ENCODE data around the gene MYL12B. TPM values are rescaled to one million over a fixed set of nuclear protein-coding genes. Genes with fewer than 3 reads are reported as not detected.

MYL12B gene
- total and polyA plus RNA-seq, 7 experiments from 2014 or later: 140 to 982 (median 178) TPM

DNA sequence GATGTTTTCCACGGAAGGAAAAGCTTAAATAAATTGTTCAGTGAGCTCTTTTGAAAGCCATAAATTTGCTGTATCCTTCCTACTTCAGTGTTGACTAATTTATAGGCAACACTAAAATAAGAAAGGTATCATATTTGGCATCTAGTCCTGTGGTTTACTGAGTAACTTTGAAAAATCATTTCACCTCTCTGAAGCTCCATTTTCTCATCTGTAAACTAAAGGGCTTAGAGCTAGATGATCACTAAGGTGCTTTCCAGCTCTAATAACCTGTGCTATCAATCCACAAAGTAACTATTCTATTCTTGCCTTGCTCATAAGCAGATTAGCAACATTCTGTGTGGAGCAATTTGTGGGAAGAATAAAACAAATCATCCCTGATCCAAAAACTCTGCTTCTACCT, 38.6 kb upstream of the MYL12B start:
- ChIA-PET CTCF (no interaction called here), POLR2A (no interaction called here)
- no peaks in the 10 kb centered on the region for H3K9me3 ChIP-seq (ENCODE audit: control insufficient read depth in 2 of 3, low read length in 3 of 3)
- H3K4me3 Mint-ChIP-seq: no peak overlapping the region
- H3K27ac ChIP-seq (ENCODE audit: low read depth, low read length): no peak overlapping the region
- no peak for DNase-seq
- peaks cover 0 to 8% (median 3%) of the 10 kb centered on the region in 5 donors for H3K36me3 Mint-ChIP-seq
- H3K4me1 ChIP-seq (ENCODE audit: control insufficient read depth in 2 of 2, insufficient read depth in 2 of 2, low read length in 2 of 2): no peaks in the 10 kb centered on the region
- no peak overlapping the region for H3K4me3 ChIP-seq (ENCODE audit: low read length)
- intact Hi-C loops (cut with micrococcal nuclease): no loop called here
- peaks cover 3 to 8% (median 5%) of the 10 kb centered on the region in 7 donors for H3K4me1 Mint-ChIP-seq
- no peaks in the 10 kb centered on the region for H3K36me3 ChIP-seq (ENCODE audit: control insufficient read depth in 2 of 3, insufficient read depth in 3 of 3, low read length in 3 of 3)
- H3K27me3 Mint-ChIP-seq: no peaks in the 10 kb centered on the region
- H3K9me3 Mint-ChIP-seq: no peaks in the 10 kb centered on the region
- ATAC-seq: no peak
- H3K27me3 ChIP-seq (ENCODE audit: control insufficient read depth in 2 of 2, insufficient read depth in 2 of 2, low read length in 2 of 2): no peaks in the 10 kb centered on the region
- H3K27ac Mint-ChIP-seq: no peak overlapping the region

DNA sequence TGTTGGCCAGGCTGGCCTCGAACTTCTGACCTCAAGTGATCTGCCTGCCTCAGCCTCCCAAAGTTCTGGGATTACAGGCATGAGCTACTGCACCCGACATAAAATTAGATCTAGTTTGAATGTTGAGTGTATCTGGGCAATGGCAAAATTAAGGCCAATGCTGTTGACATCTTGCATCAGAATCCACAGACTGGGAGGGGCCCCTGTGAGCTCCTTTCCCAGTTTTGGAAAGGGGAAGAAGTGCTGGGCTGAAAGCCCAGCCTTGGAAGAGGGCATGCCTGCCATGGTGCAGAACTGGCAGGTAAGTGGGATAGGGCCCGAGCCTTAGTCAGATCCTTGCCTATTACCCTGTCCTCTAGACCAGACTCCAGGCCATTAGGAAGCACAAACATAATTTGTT, 37.7 kb upstream of the MYL12B start:
- intact Hi-C loops (cut with micrococcal nuclease): no loop called here
- Mint-ChIP-seq H3K36me3 (peaks cover 0 to 11% (median 3%) of the 10 kb centered on the region in 5 donors), H3K4me1 (peaks cover 3 to 8% (median 5%) of the 10 kb centered on the region in 7 donors), H3K27me3 (no peaks in the 10 kb centered on the region), H3K27ac (no peak overlapping the region), H3K9me3 (no peaks in the 10 kb centered on the region), H3K4me3 (no peak overlapping the region)
- H3K4me1 ChIP-seq (ENCODE audit: control insufficient read depth in 2 of 2, insufficient read depth in 2 of 2, low read length in 2 of 2): no peaks in the 10 kb centered on the region
- DNase-seq: no peak
- CTCF ChIA-PET: no interaction called here
- H3K9me3 ChIP-seq (ENCODE audit: control insufficient read depth in 2 of 3, low read length in 3 of 3): no peaks in the 10 kb centered on the region
- no peak overlapping the region for H3K27ac ChIP-seq (ENCODE audit: low read depth, low read length)
- no peak overlapping the region for H3K4me3 ChIP-seq (ENCODE audit: low read length)
- H3K27me3 ChIP-seq (ENCODE audit: control insufficient read depth in 2 of 2, insufficient read depth in 2 of 2, low read length in 2 of 2): no peaks in the 10 kb centered on the region
- POLR2A ChIA-PET: interaction anchor here (0.7 kb wide), 1 partner anchor 349 kb away, joined by 4 read pairs; no protein-coding TSS in a partner anchor
- no peak for ATAC-seq
- no peaks in the 10 kb centered on the region for H3K36me3 ChIP-seq (ENCODE audit: control insufficient read depth in 2 of 3, insufficient read depth in 3 of 3, low read length in 3 of 3)

DNA sequence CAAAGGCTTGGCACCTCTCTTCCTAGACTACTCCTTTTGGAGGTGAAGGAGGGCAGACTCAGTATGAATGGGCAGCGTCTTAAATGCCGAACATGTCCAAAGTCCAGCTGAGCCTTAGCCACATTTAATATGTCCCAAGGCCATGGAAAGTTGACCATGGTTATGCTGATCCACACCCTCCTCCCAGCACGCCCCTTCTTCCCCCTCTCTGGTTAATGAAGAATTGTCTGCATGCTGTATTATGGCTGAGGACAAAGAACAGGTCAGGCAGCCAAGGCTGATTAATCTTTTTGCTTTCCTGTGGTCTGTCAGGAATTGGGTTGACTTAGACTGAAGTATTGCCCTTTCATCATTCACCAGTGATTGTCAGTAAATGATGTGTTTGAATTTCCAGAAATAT, 36.3 kb upstream of the MYL12B start:
- Histone ChIP-seq H3K4me1 (ENCODE audit: control insufficient read depth in 2 of 2, insufficient read depth in 2 of 2, low read length in 2 of 2) (no peaks in the 10 kb centered on the region), H3K27me3 (ENCODE audit: control insufficient read depth in 2 of 2, insufficient read depth in 2 of 2, low read length in 2 of 2) (no peaks in the 10 kb centered on the region), H3K4me3 (ENCODE audit: low read length) (no peak overlapping the region), H3K36me3 (ENCODE audit: control insufficient read depth in 2 of 3, insufficient read depth in 3 of 3, low read length in 3 of 3) (no peaks in the 10 kb centered on the region), H3K27ac (ENCODE audit: low read depth, low read length) (no peak overlapping the region), H3K9me3 (ENCODE audit: control insufficient read depth in 2 of 3, low read length in 3 of 3) (no peaks in the 10 kb centered on the region)
- Mint-ChIP-seq H3K4me3 (no peak overlapping the region), H3K9me3 (no peaks in the 10 kb centered on the region), H3K4me1 (peaks cover 0 to 8% (median 6%) of the 10 kb centered on the region in 7 donors), H3K27ac (no peak overlapping the region), H3K27me3 (no peaks in the 10 kb centered on the region), H3K36me3 (peaks cover 0 to 15% (median 3%) of the 10 kb centered on the region in 5 donors)
- ATAC-seq: no peak
- CTCF ChIA-PET: no interaction called here
- intact Hi-C loops (cut with micrococcal nuclease): no loop called here
- POLR2A ChIA-PET: no interaction called here
- no peak for DNase-seq

DNA sequence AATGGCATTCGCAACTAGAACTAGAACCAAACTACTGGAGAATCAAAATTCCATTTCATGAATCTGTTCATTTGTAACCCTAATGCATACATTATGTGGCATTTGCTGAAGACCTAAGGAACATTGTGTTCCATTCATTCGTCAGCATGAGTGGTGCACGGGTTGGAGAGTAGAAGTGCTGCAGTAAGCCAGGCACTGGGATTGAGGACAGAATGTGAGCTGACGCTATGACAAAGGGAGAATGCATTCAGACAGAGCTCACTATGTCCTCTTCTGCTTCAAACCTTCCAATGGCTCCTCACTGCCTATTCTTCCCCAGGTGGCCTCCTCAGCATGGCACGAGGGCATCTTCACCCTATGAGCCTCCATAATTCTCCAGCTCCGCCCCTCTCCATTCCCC, 35.9 kb upstream of the MYL12B start:
- Mint-ChIP-seq H3K4me1 (peaks cover 0 to 10% (median 7%) of the 10 kb centered on the region in 7 donors), H3K36me3 (peaks cover 0 to 19% (median 4%) of the 10 kb centered on the region in 5 donors), H3K9me3 (no peaks in the 10 kb centered on the region), H3K4me3 (peak overlapping the region in 1 of 10 donors; percentile 22), H3K27ac (no peak overlapping the region), H3K27me3 (no peaks in the 10 kb centered on the region)
- no peak for ATAC-seq
- ChIA-PET CTCF (no interaction called here), POLR2A (no interaction called here)
- Histone ChIP-seq H3K9me3 (ENCODE audit: control insufficient read depth in 2 of 3, low read length in 3 of 3) (no peaks in the 10 kb centered on the region), H3K27me3 (ENCODE audit: control insufficient read depth in 2 of 2, insufficient read depth in 2 of 2, low read length in 2 of 2) (no peaks in the 10 kb centered on the region), H3K36me3 (ENCODE audit: control insufficient read depth in 2 of 3, insufficient read depth in 3 of 3, low read length in 3 of 3) (no peaks in the 10 kb centered on the region), H3K4me3 (ENCODE audit: low read length) (no peak overlapping the region), H3K4me1 (ENCODE audit: control insufficient read depth in 2 of 2, insufficient read depth in 2 of 2, low read length in 2 of 2) (no peaks in the 10 kb centered on the region), H3K27ac (ENCODE audit: low read depth, low read length) (no peak overlapping the region)
- intact Hi-C loops (cut with micrococcal nuclease): no loop called here
- no peak for DNase-seq

DNA sequence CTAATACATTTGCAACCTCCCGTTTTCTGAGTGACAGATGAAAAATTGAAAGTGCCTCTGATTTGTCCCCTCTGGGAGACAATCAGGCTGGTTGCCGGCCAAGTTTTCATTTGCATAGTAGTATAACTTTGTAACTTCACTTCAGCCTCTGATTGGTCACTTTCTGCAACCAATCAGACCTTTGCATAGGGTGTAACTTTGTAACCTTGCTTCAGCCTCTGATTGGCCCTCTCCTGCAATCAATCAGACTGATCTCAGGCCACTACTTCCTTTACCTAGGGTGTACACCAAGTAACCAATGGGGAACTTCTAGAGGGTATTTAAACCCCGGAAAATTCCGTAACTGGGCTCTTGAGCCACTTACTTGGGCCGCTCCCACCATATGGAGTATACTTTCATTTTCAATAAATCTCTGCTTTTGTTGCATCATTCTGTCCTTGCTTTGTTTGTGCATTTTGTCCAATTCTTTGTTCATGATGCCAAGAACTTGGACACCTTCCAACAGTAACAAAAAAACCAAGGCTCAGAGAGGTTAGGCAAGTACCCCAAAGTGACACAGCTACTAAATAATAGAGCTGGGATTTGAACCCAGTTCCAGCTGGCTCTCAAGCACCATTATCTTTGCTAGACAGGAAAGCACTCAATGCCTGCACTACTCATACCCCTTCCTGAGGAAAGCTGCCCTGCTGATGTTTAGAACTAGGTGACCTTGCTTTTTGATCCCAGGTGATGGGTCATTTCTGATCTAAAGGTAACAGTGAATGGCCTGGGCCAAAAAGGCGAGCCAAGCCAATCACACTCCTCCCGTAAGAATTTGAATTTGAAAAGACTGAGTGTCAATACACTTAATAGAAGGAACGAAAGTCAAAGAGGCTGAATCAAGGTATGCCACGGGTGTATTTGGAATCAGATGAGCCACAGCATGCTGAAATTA, 31.3 kb upstream of the MYL12B start:
- H3K4me1 ChIP-seq (ENCODE audit: control insufficient read depth in 2 of 2, insufficient read depth in 2 of 2, low read length in 2 of 2): no peaks in the 10 kb centered on the region
- DNase-seq (no peak), ATAC-seq (no peak)
- H3K36me3 ChIP-seq (ENCODE audit: control insufficient read depth in 2 of 3, insufficient read depth in 3 of 3, low read length in 3 of 3): no peaks in the 10 kb centered on the region
- no peaks in the 10 kb centered on the region for H3K27me3 ChIP-seq (ENCODE audit: control insufficient read depth in 2 of 2, insufficient read depth in 2 of 2, low read length in 2 of 2)
- H3K9me3 ChIP-seq (ENCODE audit: control insufficient read depth in 2 of 3, low read length in 3 of 3): no peaks in the 10 kb centered on the region
- Mint-ChIP-seq H3K4me1 (peaks cover 0 to 5% (median 0%) of the 10 kb centered on the region in 7 donors), H3K27ac (no peak overlapping the region), H3K4me3 (no peak overlapping the region), H3K36me3 (peaks cover 0 to 27% (median 11%) of the 10 kb centered on the region in 5 donors), H3K9me3 (no peaks in the 10 kb centered on the region), H3K27me3 (no peaks in the 10 kb centered on the region)
- POLR2A ChIA-PET: no interaction called here
- CTCF ChIA-PET: no interaction called here
- no peak overlapping the region for H3K27ac ChIP-seq (ENCODE audit: low read depth, low read length)
- no peak overlapping the region for H3K4me3 ChIP-seq (ENCODE audit: low read length)
- intact Hi-C loops (cut with micrococcal nuclease): no loop called here

DNA sequence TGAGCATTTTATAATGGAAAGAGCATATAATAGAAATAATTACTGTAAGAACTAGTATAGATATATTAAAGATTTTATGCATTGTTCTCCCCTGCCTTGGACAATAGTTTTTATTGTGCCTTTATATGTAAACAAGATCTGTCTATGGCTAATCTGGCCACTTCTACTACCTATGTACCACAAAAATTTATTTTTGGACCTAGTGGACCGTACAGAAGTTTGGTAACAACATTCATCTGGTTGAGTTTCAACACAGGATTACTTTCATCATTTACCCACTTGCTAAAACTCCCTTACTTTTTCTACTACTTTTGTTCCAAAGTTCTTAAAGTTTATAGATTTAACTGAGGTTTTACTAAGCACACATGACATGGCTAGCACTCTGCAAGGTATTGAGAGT, 28.9 kb upstream of the MYL12B start:
- Mint-ChIP-seq H3K27me3 (no peaks in the 10 kb centered on the region), H3K4me3 (no peak overlapping the region), H3K4me1 (peaks cover 0 to 5% (median 0%) of the 10 kb centered on the region in 7 donors), H3K9me3 (no peaks in the 10 kb centered on the region), H3K36me3 (peaks cover 0 to 27% (median 8%) of the 10 kb centered on the region in 5 donors), H3K27ac (no peak overlapping the region)
- ChIA-PET POLR2A (no interaction called here), CTCF (interaction anchor here (0.7 kb wide), 1 partner anchor 13 kb away, joined by 3 read pairs; no protein-coding TSS in a partner anchor)
- DNase-seq (no peak), ATAC-seq (no peak)
- intact Hi-C loops (cut with micrococcal nuclease): no loop called here
- no peak overlapping the region for H3K27ac ChIP-seq (ENCODE audit: low read depth, low read length)
- H3K36me3 ChIP-seq (ENCODE audit: control insufficient read depth in 2 of 3, insufficient read depth in 3 of 3, low read length in 3 of 3): no peaks in the 10 kb centered on the region
- no peaks in the 10 kb centered on the region for H3K4me1 ChIP-seq (ENCODE audit: control insufficient read depth in 2 of 2, insufficient read depth in 2 of 2, low read length in 2 of 2)
- no peaks in the 10 kb centered on the region for H3K9me3 ChIP-seq (ENCODE audit: control insufficient read depth in 2 of 3, low read length in 3 of 3)
- no peak overlapping the region for H3K4me3 ChIP-seq (ENCODE audit: low read length)
- H3K27me3 ChIP-seq (ENCODE audit: control insufficient read depth in 2 of 2, insufficient read depth in 2 of 2, low read length in 2 of 2): no peaks in the 10 kb centered on the region

Data from naive thymus-derived CD4-positive, alpha-beta T cell (primary cell).